Skin epidermis (tissue), 12 donors: Measurements from ENCODE around the gene PPP1R13L.
"Not testable (repeated sequence)": the region's sequence is repeated elsewhere in the genome, so short reads cannot be mapped to it uniquely, and the experiment has no call there.

ENCODE experiments used
- H3K27ac ChIP-seq, 21 experiments: fragments of 200-600 bp; sonication (generic) in 11 of 21; one replicate each; pipeline ENCODE4 v1.5.0; 2020; ENCODE audit warnings: mild to moderate bottlenecking in 3 of 21, inconsistent platforms in 2 of 21, moderate library complexity in 2 of 21
- H3K4me3 ChIP-seq, 7 experiments: fragments of 200-600 bp; sonication (generic) in 2 of 7; one replicate each; pipeline ENCODE4 v1.5.0; 2020; ENCODE audit warnings: inconsistent platforms in 2 of 7, mild to moderate bottlenecking in 2 of 7, moderate library complexity in 1 of 7

Gene PPP1R13L

GRCh38 chr19:45439569-45440258 is 34.8 kb upstream of the PPP1R13L start:
- peak overlapping the region in 20 of 21 experiments; percentile 57 to 94 (median 89) for H3K27ac ChIP-seq

GRCh38 chr19:45439190-45439568 is 34.3 kb upstream of the PPP1R13L start:
- H3K27ac ChIP-seq, result peak overlapping the region in 19 of 21 experiments; percentile 57 to 94 (median 89)
- H3K4me3 ChIP-seq, result peak overlapping the region; percentile 39 to 87 (median 64)

More at GRCh38 chr19:45439569-45440258, 34.8 kb upstream of the PPP1R13L start:
- peak overlapping the region; percentile 39 to 87 (median 64) for H3K4me3 ChIP-seq

GRCh38 chr19:45437328-45437727 is 32.5 kb upstream of the PPP1R13L start:
- H3K27ac ChIP-seq, result no peak overlapping the region

GRCh38 chr19:45432543-45432942 is 27.7 kb upstream of the PPP1R13L start:
- H3K4me3 ChIP-seq, result not testable (repeated sequence)

More at GRCh38 chr19:45437328-45437727, 32.5 kb upstream of the PPP1R13L start:
- H3K4me3 ChIP-seq, result no peak overlapping the region

GRCh38 chr19:45431008-45431407 is 26.1 kb upstream of the PPP1R13L start:
- H3K4me3 ChIP-seq, H3K27ac ChIP-seq: not testable (repeated sequence)

More at GRCh38 chr19:45432543-45432942, 27.7 kb upstream of the PPP1R13L start:
- H3K27ac ChIP-seq, result not testable (repeated sequence)

- not testable (repeated sequence) for H3K27ac ChIP-seq, H3K4me3 ChIP-seq
These were observed 25.0 kb upstream of the PPP1R13L start for GRCh38 chr19:45429896-45430295.

GRCh38 chr19:45428384-45429231 is 23.7 kb upstream of the PPP1R13L start:
- peak overlapping the region; percentile 23 to 48 (median 34) for H3K4me3 ChIP-seq

GRCh38 chr19:45424191-45425058 is 19.6 kb upstream of the PPP1R13L start:
- Histone ChIP-seq H3K4me3 (peak overlapping the region; percentile 46 to 73 (median 57)), H3K27ac (peak overlapping the region; percentile 65 to 96 (median 90))

More at GRCh38 chr19:45428384-45429231, 23.7 kb upstream of the PPP1R13L start:
- H3K27ac ChIP-seq, result peak overlapping the region in 19 of 21 experiments; percentile 15 to 84 (median 60)

GRCh38 chr19:45423589-45424190 is 18.8 kb upstream of the PPP1R13L start, which contains the start of gene ERCC1:
Gene ERCC1, minus strand, starts transcription at chr19:45423917. Its CDS starts 543 bp downstream, at chr19:45423374.
- Histone ChIP-seq H3K27ac (peak within 1 kb of the TSS; percentile 65 to 96 (median 90)), H3K4me3 (peak within 1 kb of the TSS; percentile 46 to 73 (median 57))

- Histone ChIP-seq H3K4me3 (peak overlapping the region; percentile 46 to 73 (median 57)), H3K27ac (peak overlapping the region in 20 of 21 experiments; percentile 78 to 96 (median 90))
These were observed 18.2 kb upstream of the PPP1R13L start for GRCh38 chr19:45423033-45423588.

- no peak overlapping the region for H3K4me3 ChIP-seq
- H3K27ac ChIP-seq, result peak overlapping the region in 2 of 21 experiments; percentile 3 to 49
These were observed 17.2 kb upstream of the PPP1R13L start for GRCh38 chr19:45421947-45422498.

- H3K4me3 ChIP-seq, result no peak overlapping the region
- H3K27ac ChIP-seq, result no peak overlapping the region
These were observed 16.0 kb upstream of the PPP1R13L start for GRCh38 chr19:45420871-45421270.

GRCh38 chr19:45420356-45420755 is 15.5 kb upstream of the PPP1R13L start:
- Histone ChIP-seq H3K27ac (peak overlapping the region in 6 of 21 experiments; percentile 5 to 77 (median 54)), H3K4me3 (no peak overlapping the region)

GRCh38 chr19:45419895-45420294 is 15.0 kb upstream of the PPP1R13L start:
- Histone ChIP-seq H3K27ac (peak overlapping the region in 10 of 21 experiments; percentile 5 to 77 (median 54)), H3K4me3 (no peak overlapping the region)

GRCh38 chr19:45419396-45419795 is 14.5 kb upstream of the PPP1R13L start:
- no peak overlapping the region for H3K4me3 ChIP-seq
- H3K27ac ChIP-seq, result peak overlapping the region in 10 of 21 experiments; percentile 5 to 77 (median 54)

- H3K27ac ChIP-seq, result peak overlapping the region in 6 of 21 experiments; percentile 24 to 77 (median 58)
- no peak overlapping the region for H3K4me3 ChIP-seq
These were observed 13.9 kb upstream of the PPP1R13L start for GRCh38 chr19:45418802-45419201.

- no peak overlapping the region for H3K4me3 ChIP-seq
- peak overlapping the region in 1 of 21 experiments; percentile 49 for H3K27ac ChIP-seq
These were observed 12.3 kb upstream of the PPP1R13L start for GRCh38 chr19:45417151-45417550.

- H3K4me3 ChIP-seq, result no peak overlapping the region
- H3K27ac ChIP-seq, result no peak overlapping the region
These were observed 9.6 kb upstream of the PPP1R13L start for GRCh38 chr19:45414468-45414867.
